Cardiac fibroblast (primary cell): ENCODE measurements around the gene MXD4.

ENCODE experiments used
- DNase-seq, 2 donors: peaks; one replicate each; pipeline versions ENCODE4 v3.0.0 to v3.0.0-alpha.2; 2010; ENCODE audit warnings: low read depth in 2 of 2
- H3K4me3 ChIP-seq, 2 donors: replicated peaks in 1 of 2; 1 replicate in 1 of 2; 2 replicates in 1 of 2; pipeline ENCODE4 v1.5.1; 2011; ENCODE audit warnings: low read depth in 2 of 2, low read length in 2 of 2, mild to moderate bottlenecking in 2 of 2, moderate library complexity in 1 of 2
- CTCF ChIP-seq: IDR thresholded peaks from one replicate; pipeline ENCODE4 v1.5.1; 2011; ENCODE audit warnings: low read depth, mild to moderate bottlenecking, low read length, inconsistent platforms

Gene MXD4

GRCh38 chr4:2266821-2267220 lies 4.9 kb upstream of the MXD4 start:
- no peak overlapping the region for H3K4me3 ChIP-seq
- no peak for DNase-seq
- TF ChIP-seq CTCF = no peak

GRCh38 chr4:2266181-2266580 lies 4.3 kb upstream of the MXD4 start:
- TF ChIP-seq CTCF = no peak
- no peak overlapping the region for H3K4me3 ChIP-seq
- peak; percentile 41 to 89 for DNase-seq

GRCh38 chr4:2265113-2266110 lies 3.5 kb upstream of the MXD4 start:
- no peak for TF ChIP-seq CTCF
- H3K4me3 ChIP-seq = no peak overlapping the region
- no peak for DNase-seq

GRCh38 chr4:2264481-2265041 lies 2.7 kb upstream of the MXD4 start:
- no peak for DNase-seq
- no peak for TF ChIP-seq CTCF
- no peak overlapping the region for H3K4me3 ChIP-seq

- H3K4me3 ChIP-seq = no peak overlapping the region
- DNase-seq = no peak
- no peak for TF ChIP-seq CTCF
Measured at GRCh38 chr4:2263926-2264321, 2.0 kb upstream of the MXD4 start.

- TF ChIP-seq CTCF = no peak
- H3K4me3 ChIP-seq = peak overlapping the region; percentile 56 to 64
- no peak for DNase-seq
Measured at GRCh38 chr4:2262944-2263250, 988 bp upstream of the MXD4 start.
